OCI-LY7 (cell line): ENCODE results near the gene ICOSLG. TPM values are rescaled to one million over a fixed set of nuclear protein-coding genes. Genes with fewer than 3 reads are reported as not detected.
A peak's percentile ranks its signal among the peaks of the same experiment; 100 is the strongest.

Experiments used
- BruUV-seq: library from RNA; stranded (reverse); fragments of 400-500 nt; replicated peaks from 2 replicates; lab custom pipeline; 2021; lab: Mats Ljungman, UMichigan
- CTCF ChIA-PET: fragments of 300-600 bp; sonication (Branson Sonifier 250); formaldehyde crosslinking; loops from one replicate; lab custom pipeline; 2022; ENCODE audit warnings: antibody characterized with exemption; ENCODE audit not compliant: unreplicated experiment; lab: Charles Lee
- POLR2A ChIA-PET: fragments of 300-600 bp; sonication (Branson Sonifier 250); formaldehyde crosslinking; loops from one replicate; lab custom pipeline; 2022; ENCODE audit warnings: antibody characterized with exemption; lab: Charles Lee
- DNase-seq: peaks from one replicate; pipeline ENCODE4 v3.0.0-alpha.2; 2015; ENCODE audit warnings: low spot score
- H2AFZ ChIP-seq: fragments of 200-600 bp; sonication (generic), shearing (Covaris generic); 2 replicates; pipeline ENCODE4 v1.6.1; 2014; ENCODE audit warnings: mild to moderate bottlenecking, antibody characterized with exemption, low read length, moderate library complexity
- H3K27ac ChIP-seq: fragments of 200-600 bp; sonication (generic); 2 replicates; pipeline ENCODE4 v1.5.1; 2014; ENCODE audit warnings: mixed run types, low read depth, mild to moderate bottlenecking, moderate library complexity, low read length, inconsistent platforms; ENCODE audit not compliant: poor library complexity, severe bottlenecking
- H3K36me3 ChIP-seq: fragments of 200-600 bp; sonication (generic); 2 replicates; pipeline ENCODE4 v1.6.1; 2014; ENCODE audit warnings: mild to moderate bottlenecking, antibody characterized with exemption, low read length, moderate library complexity, mixed read lengths; ENCODE audit not compliant: insufficient read depth
- H3K4me1 ChIP-seq: fragments of 200-600 bp; sonication (generic); 2 replicates; pipeline ENCODE4 v1.5.1; 2014; ENCODE audit warnings: mild to moderate bottlenecking, low read length; ENCODE audit not compliant: insufficient read depth, poor library complexity, severe bottlenecking
- H3K4me2 ChIP-seq: fragments of 200-600 bp; sonication (generic); 2 replicates; pipeline ENCODE4 v1.6.1; 2014; ENCODE audit warnings: mild to moderate bottlenecking, low read length
- H3K4me3 ChIP-seq: fragments of 200-600 bp; sonication (generic); 2 replicates; pipeline ENCODE4 v1.5.1; 2014; ENCODE audit warnings: mild to moderate bottlenecking, low read depth, low read length; ENCODE audit not compliant: poor library complexity, severe bottlenecking
- H3K79me2 ChIP-seq: fragments of 200-600 bp; sonication (generic); 2 replicates; pipeline ENCODE4 v1.6.1; 2016; ENCODE audit warnings: low read depth, mild to moderate bottlenecking, low read length, moderate library complexity, mixed read lengths; ENCODE audit not compliant: insufficient read depth
- H3K9me2 ChIP-seq: fragments of 200-600 bp; sonication (generic); 2 replicates; pipeline ENCODE4 v1.6.1; 2016; ENCODE audit warnings: mild to moderate bottlenecking, low read length, mixed read lengths; ENCODE audit not compliant: insufficient read depth
- H3K9me3 ChIP-seq: fragments of 200-600 bp; sonication (generic); 2 replicates; pipeline ENCODE4 v1.6.1; 2014; ENCODE audit warnings: mild to moderate bottlenecking, mixed run types, low read length, mixed read lengths
- H4K20me1 ChIP-seq: fragments of 200-600 bp; sonication (generic); 2 replicates; pipeline ENCODE4 v1.6.1; 2014; ENCODE audit warnings: mild to moderate bottlenecking, antibody characterized with exemption, low read length, moderate library complexity, mixed read lengths; ENCODE audit not compliant: insufficient read depth
- CTCF ChIP-seq: fragments of 200-600 bp; sonication (generic); conservative IDR thresholded peaks from 2 replicates; pipeline ENCODE4 v1.5.1; 2014; ENCODE audit warnings: mild to moderate bottlenecking, antibody characterized with exemption, low read length, moderate library complexity, mixed read lengths
- EZH2phosphoT487 ChIP-seq: fragments of 200-600 bp; sonication (generic); IDR thresholded peaks from 2 replicates; pipeline ENCODE4 v1.6.1; 2018; ENCODE audit warnings: low read depth, borderline replicate concordance, mild to moderate bottlenecking, mixed run types, antibody characterized with exemption, low read length, moderate library complexity, mixed read lengths
- intact Hi-C: fragments of 100-400 bp; cut with micrococcal nuclease; formaldehyde crosslinking; loops from one replicate; pipeline ENCODE4 v1.10.0; 2022; ENCODE audit not compliant: unreplicated experiment
- total RNA-seq, 2 experiments: library from RNA; depleted of rRNA in 1 of 2; stranded (reverse); fragments of >200 nt in 1 of 2; shearing (Covaris generic) in 1 of 2; gene quantifications; 2 replicates each; pipeline ENCODE4 v1.2.3, GENCODE V29; 2014 to 2022

Gene ICOSLG
- total RNA-seq, 2 experiments from 2014 or later: 5.2 to 8.3 TPM

DNA sequence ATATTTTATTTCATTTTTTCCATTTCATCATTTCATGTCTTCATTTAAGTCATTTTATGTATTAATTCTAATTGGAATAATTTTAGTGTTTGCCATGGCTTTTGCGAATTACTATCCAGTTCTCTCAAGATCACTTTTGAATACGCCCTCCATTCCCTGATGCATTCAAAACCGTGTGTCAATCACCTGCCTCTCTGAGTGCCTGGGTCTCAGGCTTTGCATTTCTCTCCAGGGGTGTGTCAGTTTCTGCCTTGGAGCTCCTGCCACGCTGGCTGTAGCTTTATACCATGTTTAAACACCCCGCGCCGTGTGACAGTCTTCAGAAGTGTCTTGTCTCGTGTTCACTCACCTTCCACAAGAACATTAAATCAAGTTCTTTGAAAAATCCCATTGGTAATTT lies 28.3 kb upstream of the ICOSLG start:
- intact Hi-C loops: no loop called here
- H3K79me2 ChIP-seq: no peaks in the 10 kb centered on the region
- H3K9me3 ChIP-seq: no peaks in the 10 kb centered on the region
- H3K36me3 ChIP-seq: no peaks in the 10 kb centered on the region
- TF ChIP-seq CTCF: no peak
- no peak for TF ChIP-seq EZH2phosphoT487
- H3K4me3 ChIP-seq: no peak overlapping the region
- peaks cover 6% of the 10 kb centered on the region for H3K4me1 ChIP-seq
- H3K27ac ChIP-seq: no peak overlapping the region
- no peaks in the 10 kb centered on the region for H3K9me2 ChIP-seq
- ChIA-PET POLR2A (interaction anchor here (0.7 kb wide), 1 partner anchor 39 kb away, joined by 3 read pairs; no protein-coding TSS in a partner anchor), CTCF (no interaction called here)
- no peak overlapping the region for H2AFZ ChIP-seq
- BruUV-seq: no TSS peak
- H4K20me1 ChIP-seq: no peaks in the 10 kb centered on the region
- no peak for DNase-seq
- H3K4me2 ChIP-seq: no peak overlapping the region

DNA sequence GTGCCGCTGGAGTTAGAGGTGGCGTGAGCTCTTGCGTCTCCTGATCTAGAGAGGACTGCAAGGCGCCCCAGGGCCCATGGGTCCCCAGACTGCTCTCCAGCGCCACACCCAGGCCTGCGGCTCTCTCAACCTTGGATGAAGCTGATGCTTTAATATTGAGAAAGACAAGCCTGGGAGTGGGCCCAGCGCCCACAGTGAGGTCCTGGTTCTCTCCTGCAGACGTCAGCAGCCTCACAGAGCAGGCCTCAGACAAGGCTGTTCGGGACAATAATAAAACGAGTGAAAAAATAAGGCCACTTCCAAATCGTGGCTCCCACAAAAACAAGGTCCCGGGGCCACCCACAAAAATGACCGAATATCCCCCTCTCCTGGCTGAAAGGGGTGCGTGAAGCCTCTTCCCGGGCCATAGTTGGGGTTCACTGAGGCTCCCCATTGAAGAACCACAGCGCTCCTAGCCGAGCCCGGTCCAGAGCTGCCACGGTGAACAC lies 27.0 kb upstream of the ICOSLG start:
- no TSS peak for BruUV-seq
- ChIA-PET CTCF (no interaction called here), POLR2A (interaction anchor here (0.6 kb wide), 3 partner anchors 9 to 254 kb away, joined by 3 to 6 read pairs (median 4); no protein-coding TSS in a partner anchor)
- no peaks in the 10 kb centered on the region for H3K9me3 ChIP-seq
- TF ChIP-seq EZH2phosphoT487 (no peak), CTCF (peak; percentile 80)
- no peak overlapping the region for H3K4me2 ChIP-seq
- no peaks in the 10 kb centered on the region for H3K79me2 ChIP-seq
- no peak overlapping the region for H3K4me3 ChIP-seq
- intact Hi-C loops: no loop called here
- H3K9me2 ChIP-seq: no peaks in the 10 kb centered on the region
- peaks cover 6% of the 10 kb centered on the region for H3K4me1 ChIP-seq
- H2AFZ ChIP-seq: no peak overlapping the region
- peak; percentile 58 for DNase-seq
- H3K27ac ChIP-seq: no peak overlapping the region
- no peaks in the 10 kb centered on the region for H4K20me1 ChIP-seq
- no peaks in the 10 kb centered on the region for H3K36me3 ChIP-seq

DNA sequence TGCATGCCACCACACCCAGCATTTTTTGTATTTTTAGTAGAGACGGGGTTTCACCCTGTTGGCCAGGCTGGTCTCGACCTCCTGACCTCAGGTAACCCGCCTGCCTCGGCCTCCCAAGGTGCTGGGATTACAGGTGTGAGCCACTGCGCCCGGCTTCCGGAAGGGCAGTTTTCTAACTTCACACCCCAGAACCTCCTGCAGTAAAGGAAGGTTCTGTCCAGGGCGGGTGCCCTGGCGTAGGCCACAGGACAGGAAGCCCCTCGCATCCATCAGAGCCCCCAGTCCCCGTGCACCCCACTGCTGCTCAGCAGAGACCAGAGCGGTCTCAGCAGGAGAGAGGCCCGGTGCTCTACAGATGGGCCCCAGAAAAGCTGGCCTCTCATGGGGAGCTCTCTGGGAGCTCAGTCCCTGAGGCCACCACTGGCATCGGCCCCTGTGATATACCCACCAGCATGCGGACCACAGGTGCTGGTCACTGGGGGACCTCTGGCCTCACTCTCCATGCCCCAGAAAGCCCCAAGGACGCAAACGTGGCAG lies 25.1 kb upstream of the ICOSLG start:
- no peaks in the 10 kb centered on the region for H3K36me3 ChIP-seq
- CTCF ChIA-PET: no interaction called here
- no peaks in the 10 kb centered on the region for H3K79me2 ChIP-seq
- no peak for TF ChIP-seq EZH2phosphoT487
- TF ChIP-seq CTCF: no peak
- intact Hi-C loops: no loop called here
- H3K27ac ChIP-seq: no peak overlapping the region
- BruUV-seq: no TSS peak
- peaks cover 6% of the 10 kb centered on the region for H3K4me1 ChIP-seq
- DNase-seq: no peak
- H3K9me3 ChIP-seq: no peaks in the 10 kb centered on the region
- H2AFZ ChIP-seq: no peak overlapping the region
- H3K9me2 ChIP-seq: no peaks in the 10 kb centered on the region
- H3K4me2 ChIP-seq: no peak overlapping the region
- H4K20me1 ChIP-seq: no peaks in the 10 kb centered on the region
- H3K4me3 ChIP-seq: no peak overlapping the region
- POLR2A ChIA-PET: interaction anchor here (0.9 kb wide), 1 partner anchor 11 kb away, joined by 3 read pairs; no protein-coding TSS in a partner anchor
